HG03066 (cell line): ENCODE measurements around the gene SKAP1.

Experiments used
- ATAC-seq: cut with Tn5 transposase; IDR thresholded peaks from one replicate; pipeline ENCODE4 v1.9.1; 2021; ENCODE audit warnings: low read depth; ENCODE audit not compliant: unreplicated experiment

SKAP1 gene

DNA sequence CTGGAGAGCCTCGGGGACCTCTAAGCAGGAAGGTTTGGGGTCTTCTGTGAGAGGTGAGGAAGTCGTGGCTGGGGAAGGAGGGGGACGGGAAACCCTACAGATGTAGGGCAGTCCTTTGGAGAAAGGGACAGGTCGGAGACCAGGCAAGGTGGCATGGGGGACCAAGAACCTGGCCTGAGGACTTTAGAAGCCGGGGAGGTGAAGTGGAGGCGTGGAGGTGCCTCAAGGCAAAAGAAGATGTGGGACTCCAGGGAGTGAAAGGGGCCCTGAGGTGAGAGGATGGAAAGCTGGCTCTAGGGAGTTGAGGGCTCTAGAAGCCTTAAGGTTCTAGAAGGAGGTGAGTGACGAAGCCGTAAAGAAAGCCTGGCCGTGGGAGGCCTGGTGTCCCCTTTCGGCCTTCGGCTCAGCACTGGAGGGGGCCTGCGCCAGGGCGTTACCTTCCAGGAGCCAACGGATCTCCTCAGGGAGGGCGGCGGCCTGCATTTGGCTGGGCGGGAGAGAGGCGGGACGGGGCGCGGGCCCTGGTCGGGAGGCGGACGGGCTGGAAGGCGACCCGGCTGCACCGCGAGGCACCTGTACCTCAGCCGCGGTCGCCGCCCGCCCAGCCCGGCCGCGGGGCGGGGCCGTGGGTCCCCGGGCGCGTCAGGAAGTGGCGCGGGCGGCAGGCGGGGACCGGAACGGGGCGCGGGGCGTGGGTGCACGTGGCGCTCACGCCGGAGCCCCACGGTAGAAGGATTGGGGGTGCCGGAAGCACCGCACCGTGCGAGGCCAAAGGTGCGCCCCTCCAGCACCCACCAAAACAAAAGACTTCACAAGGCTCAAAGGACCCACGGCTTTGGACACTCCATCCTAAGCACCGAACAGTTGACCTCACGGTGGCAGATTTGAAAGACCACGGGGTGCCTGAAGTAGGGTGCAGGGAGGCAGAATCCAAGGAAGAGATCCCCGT lies at the start of gene SKAP1:
Gene SKAP1, minus strand, starts transcription at position 577 of the 949 bp plus-strand sequence.
- ATAC-seq, result no peak

GRCh38 chr17:48479014-48479402 lies 49.0 kb upstream of the SKAP1 start:
- no peak for ATAC-seq

DNA sequence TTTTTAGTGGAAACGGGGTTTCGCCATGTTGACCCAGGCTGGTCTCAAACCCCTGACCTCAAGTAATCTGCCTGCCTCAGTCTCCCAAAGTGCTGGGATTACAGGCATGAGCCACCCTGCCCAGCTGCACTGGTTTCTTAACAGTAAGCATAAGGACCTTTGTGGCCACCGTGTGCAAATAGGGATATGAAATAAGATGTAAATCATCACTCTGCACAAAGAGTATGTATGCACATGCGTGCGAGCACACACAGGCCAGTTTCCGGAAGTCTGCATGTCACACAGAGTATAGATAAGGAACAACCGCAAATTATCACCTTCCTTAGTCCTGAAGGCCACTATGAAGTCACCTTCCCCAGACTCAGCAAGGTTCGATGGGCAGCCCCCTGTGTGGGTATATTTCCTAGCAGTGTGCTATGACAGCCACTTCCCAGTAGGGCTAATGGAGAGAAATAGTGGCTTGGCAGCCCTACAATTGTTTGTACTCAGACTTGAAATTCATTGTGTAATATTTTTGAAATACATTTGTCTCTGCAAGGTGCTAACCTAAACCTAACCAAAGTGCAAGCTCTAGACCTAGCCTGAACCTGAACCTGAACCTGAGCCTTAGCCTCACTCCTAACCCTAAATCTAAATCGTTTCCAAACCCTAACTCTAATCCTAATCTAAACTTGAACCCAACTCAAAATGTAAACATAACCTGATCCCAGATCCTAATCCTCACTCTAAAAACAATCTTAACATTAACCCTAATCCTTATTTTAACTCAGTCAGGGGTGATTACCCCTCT lies 48.4 kb upstream of the SKAP1 start:
- ATAC-seq, result peak; percentile 85

DNA sequence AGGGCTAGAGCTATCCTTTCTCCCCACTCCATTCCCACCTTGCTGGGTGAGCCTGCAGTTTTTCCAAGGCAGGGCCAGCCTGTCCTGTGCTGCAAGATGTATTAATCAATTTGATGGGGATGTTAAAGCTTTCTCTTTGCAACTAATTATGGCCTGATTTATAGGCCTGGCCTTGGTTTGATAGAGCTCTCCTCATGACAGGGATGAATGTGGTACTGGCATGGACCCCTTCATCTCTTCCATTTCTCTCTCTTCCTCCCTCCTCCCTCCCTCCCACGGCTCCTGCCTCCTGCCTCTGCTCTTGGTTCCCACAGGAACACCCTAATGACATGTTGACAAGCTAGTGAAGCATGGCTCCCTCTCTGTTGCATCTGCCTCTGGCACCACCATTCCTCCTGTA lies 47.2 kb upstream of the SKAP1 start:
- ATAC-seq, result no peak

DNA sequence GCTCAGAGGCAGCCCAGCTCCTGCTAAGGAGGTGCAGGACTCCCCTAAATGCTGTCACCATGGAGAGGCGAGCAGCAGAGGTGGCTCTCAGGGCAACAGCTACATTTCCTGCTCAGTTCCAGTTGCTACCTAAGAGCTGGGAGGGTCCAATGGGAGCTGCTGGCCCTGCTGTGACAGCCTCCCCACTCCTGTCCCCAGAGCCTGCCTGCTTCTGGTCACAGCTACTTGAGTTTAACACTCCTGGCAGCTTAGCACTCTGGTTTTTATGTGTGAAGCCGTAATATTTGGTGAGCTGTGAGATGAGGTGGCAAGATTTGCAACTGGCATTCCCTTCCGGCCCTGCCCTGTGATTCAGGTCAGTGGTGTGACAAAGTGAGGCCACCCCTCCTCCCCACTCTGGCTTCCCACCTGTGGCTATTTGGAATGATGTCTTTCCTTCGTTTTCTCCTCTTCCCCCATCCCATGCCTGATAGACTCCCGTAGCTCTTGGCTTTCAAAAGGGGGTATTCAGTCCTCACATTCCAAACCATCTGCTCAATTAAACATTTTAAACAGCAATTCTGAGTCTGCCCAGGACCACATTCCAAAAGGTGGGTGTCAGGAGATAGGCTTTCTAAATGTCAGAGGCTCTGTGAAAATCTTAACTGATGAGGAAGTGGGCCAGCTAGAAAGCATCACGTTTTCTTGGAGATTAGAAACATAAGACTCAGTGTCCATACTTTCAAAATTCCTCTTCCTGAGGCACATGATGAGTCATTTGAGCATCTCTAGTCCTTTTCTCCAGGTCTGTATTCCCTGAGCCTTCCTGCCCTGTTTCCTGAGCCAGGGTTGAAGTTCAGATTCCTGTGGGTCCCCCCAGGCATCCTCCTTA lies 42.6 kb upstream of the SKAP1 start:
- no peak for ATAC-seq

DNA sequence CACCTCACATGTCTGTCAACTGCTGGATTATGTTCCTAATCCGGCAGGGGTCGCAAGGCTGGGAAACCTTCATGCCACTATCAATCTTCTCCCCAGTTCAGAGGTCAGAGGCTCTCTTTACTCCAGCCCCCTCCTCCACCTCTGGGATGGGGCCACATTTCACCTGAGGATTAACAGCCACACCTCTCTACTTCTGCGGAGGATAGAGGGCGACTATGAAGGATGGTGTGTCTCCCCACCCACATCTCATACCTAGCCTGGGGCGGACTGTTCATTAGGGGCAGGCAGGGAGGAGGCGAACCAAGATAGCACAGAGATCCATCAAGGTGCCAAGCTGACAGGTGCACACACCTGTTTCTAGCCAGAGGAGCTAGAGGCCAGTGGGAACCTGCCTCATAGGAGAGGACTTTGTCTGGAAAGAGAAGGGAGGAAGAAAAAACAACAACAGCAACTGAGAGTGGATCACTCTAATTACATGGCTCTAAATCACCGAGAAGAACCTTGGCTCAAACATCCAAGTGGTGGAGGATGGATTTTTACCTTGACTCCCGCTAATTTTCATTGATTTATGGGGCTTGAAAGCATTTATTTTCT lies 41.9 kb upstream of the SKAP1 start:
- ATAC-seq, result no peak

DNA sequence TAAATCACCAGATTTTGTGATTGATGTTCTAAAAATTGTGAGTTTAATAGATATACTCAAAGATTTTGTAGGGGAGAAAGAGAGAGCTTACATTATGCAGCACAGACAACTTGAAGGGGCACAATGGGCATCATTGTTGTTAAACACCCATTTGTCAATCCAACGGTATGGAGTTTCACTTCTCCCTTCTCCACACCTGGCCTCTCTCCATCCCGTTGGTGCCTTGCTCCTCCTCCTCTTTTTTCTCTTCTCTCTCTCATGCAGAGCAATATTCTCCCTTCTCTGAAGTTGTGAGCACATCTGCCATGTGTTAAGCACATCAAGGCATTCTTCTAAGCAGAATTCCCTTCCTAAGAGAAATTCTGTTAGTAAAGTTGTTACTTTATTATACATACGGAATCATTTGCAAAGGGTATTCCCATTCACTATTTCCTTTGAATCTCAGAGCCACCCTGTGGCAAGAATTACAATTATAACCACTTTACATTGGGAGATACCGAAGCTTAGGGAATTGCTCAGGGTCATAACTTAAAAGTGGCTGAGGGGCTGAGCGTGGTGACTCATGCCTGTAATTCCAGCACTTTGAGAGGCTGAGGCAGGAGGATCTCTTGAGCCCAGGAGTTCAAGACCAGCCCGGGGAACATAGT lies 40.5 kb upstream of the SKAP1 start:
- ATAC-seq, result no peak

GRCh38 chr17:48469227-48469626 lies 39.2 kb upstream of the SKAP1 start:
- no peak for ATAC-seq

- no peak for ATAC-seq
Measured at GRCh38 chr17:48468299-48468698, 38.3 kb upstream of the SKAP1 start.

- ATAC-seq, result no peak
Measured at GRCh38 chr17:48465884-48466283, 35.9 kb upstream of the SKAP1 start.

DNA sequence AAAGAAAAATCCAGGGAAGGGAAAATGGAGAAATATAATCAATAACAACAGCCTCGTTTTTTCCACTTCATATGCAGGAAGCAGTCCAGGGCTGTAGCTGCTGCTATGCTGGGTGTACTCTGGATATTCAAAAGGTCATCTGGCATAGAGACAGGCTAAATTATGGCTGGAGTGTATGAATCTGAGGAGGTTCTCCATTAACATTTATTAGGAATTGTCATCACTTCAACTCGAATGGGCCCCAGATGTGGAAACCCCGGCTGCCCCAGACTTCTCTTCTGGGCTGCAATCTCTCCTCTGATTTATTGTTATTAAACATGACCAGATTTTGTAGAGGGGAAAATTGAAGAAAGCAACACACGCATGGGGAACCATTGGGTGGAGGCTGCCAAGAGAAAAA lies 33.5 kb upstream of the SKAP1 start:
- ATAC-seq, result no peak

- ATAC-seq, result no peak
Measured at GRCh38 chr17:48462946-48463345, 32.9 kb upstream of the SKAP1 start.

DNA sequence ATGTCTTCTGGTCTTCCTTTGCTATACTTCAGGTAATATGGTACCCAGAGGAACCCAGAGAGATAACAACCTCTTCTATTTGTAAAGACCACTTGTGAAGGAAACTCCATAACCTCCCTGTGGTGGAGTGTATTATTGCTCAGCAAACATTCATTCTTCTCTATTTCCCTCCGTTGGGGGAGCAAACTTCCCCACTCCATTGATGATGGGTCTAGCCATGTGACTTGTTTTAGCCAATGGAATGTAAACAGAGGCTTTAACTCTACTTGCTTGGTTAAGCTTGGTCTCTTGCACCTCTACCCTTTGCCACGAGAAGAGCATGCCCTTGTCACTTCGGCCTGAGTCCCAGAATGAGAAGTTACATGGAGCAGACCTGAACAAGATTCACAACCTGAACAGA lies 30.0 kb upstream of the SKAP1 start:
- ATAC-seq, result no peak

DNA sequence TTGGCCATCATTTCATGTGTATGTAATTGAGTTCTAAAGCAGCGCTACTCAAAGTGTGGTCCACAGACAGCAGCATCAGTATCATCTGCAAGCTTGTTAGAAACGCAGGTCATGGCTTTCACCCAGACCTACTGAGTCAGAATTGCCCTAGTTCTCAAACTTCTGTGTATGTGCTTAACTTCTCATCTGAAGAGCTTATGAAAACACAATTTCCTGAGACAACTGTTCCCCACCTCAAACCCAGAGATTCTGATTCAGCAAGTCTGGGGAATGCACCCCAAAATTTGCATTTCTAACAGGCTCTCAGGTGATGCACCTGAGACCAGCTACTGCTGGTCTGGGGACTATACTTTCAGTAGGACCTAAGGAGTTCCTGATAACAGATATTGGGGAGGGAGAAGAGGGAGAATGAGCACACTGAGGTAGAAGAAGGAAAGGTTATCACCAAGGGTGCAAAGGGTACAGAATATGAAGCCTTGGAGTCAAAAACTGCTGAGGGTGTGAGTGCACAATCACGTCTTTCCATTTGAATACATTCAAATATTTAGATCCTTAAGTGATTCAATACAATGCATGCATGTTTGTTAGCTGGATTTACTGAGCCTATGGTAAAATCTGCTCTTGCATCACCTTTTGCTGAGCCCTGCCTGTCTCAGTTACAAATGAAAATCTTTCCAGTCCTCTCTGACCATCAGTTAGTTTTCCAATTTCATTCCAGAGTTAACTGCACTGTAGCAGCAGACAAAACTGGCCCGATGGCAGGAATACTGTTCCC lies 29.2 kb upstream of the SKAP1 start:
- no peak for ATAC-seq

DNA sequence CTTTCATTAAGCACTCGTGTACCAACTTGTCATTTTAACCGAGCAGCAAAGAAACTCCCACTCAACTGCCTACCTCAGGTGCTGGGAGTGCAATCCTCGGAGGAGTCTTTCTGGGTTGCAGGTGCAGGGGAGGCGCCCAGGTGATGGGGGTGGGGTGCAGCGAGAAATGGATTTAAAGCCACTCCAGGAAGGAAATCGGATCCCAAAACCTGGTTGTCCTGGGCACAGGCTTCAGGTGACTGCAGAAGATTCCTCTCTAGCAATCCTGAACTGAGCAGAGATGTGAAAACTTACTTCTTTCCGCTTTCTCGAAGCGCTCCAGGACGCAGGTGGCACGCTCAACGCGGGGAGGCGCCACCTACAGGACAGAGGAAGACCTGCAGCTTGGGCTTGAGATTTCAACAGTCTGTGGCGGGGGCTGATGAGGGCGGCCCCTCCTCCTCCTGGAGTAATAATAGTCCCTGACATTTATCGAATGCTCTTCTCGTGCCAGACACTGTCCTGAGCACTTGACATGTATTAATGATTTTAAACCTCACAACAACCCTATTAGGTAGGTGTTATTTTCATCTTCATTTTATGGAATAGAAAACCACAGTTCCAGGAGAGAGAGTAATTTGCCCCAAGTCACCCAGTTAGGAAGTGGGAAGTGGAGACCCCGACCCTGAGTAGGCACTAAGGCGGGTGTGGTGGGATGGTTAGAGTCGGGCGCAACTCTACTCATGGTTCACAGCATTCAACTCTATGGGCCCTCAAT lies 27.2 kb upstream of the SKAP1 start:
- ATAC-seq, result no peak

GRCh38 chr17:48456589-48456988 lies 26.6 kb upstream of the SKAP1 start:
- no peak for ATAC-seq

- no peak for ATAC-seq
Measured at GRCh38 chr17:48455791-48456190, 25.8 kb upstream of the SKAP1 start.

GRCh38 chr17:48453447-48453846 lies 23.4 kb upstream of the SKAP1 start:
- no peak for ATAC-seq
